Measurements from ENCODE around the gene PCDHA4.
"Not testable (repeated sequence)": the region's sequence is repeated elsewhere in the genome, so short reads cannot be mapped to it uniquely, and the experiment has no call there.

Gene PCDHA4

GRCh38 chr5:140822281-140822629 is 15.4 kb downstream of the PCDHA4 start:
- no peak for DNase-seq

- DNase-seq = not testable (repeated sequence)
Observed at GRCh38 chr5:140822969-140823368, 16.1 kb downstream of the PCDHA4 start.

- no peak for DNase-seq
Observed at GRCh38 chr5:140823475-140823874, 16.6 kb downstream of the PCDHA4 start.

- no peak for DNase-seq
Observed at GRCh38 chr5:140827704-140828361, 21.0 kb downstream of the PCDHA4 start, which contains the start of gene PCDHA6. Gene PCDHA6, plus strand, starts transcription at chr5:140827960. Its CDS starts 132 bp downstream, at chr5:140828092.

- no peak for DNase-seq
Observed at GRCh38 chr5:140828362-140828737, 21.5 kb downstream of the PCDHA4 start.

- DNase-seq = not testable (repeated sequence)
Observed at GRCh38 chr5:140829511-140830501, 22.9 kb downstream of the PCDHA4 start.

GRCh38 chr5:140833993-140834392 is 27.1 kb downstream of the PCDHA4 start, which contains the start of gene PCDHA7:
Gene PCDHA7, plus strand, starts transcription at chr5:140834269. Its CDS starts 115 bp downstream, at chr5:140834384.
- DNase-seq = no peak

- not testable (repeated sequence) for DNase-seq
Observed at GRCh38 chr5:140834439-140835008, 27.7 kb downstream of the PCDHA4 start.

GRCh38 chr5:140835622-140836510 is 29.0 kb downstream of the PCDHA4 start:
- no peak for DNase-seq

GRCh38 chr5:140840978-140841962 is 34.4 kb downstream of the PCDHA4 start, which contains the start of gene PCDHA8:
Gene PCDHA8, plus strand, starts transcription at chr5:140841187. Its CDS starts 135 bp downstream, at chr5:140841322.
- DNase-seq = no peak

- DNase-seq = no peak
Observed at GRCh38 chr5:140842798-140843733, 36.2 kb downstream of the PCDHA4 start.

GRCh38 chr5:140848139-140849102 is 41.6 kb downstream of the PCDHA4 start, which contains the start of gene PCDHA9:
Gene PCDHA9, plus strand, starts transcription at chr5:140848382. Its CDS starts 114 bp downstream, at chr5:140848496.
- not testable (repeated sequence) for DNase-seq

GRCh38 chr5:140849831-140850634 is 43.2 kb downstream of the PCDHA4 start:
- DNase-seq = not testable (repeated sequence)

- DNase-seq = no peak
Observed at GRCh38 chr5:140855772-140856674, 49.2 kb downstream of the PCDHA4 start, which contains the start of gene PCDHA10. Gene PCDHA10, plus strand, starts transcription at chr5:140855897. Its CDS starts 152 bp downstream, at chr5:140856049.

GRCh38 chr5:140857177-140857986 is 50.5 kb downstream of the PCDHA4 start:
- DNase-seq = no peak

GRCh38 chr5:140857987-140858240 is 51.0 kb downstream of the PCDHA4 start:
- no peak for DNase-seq

All from activated CD8-positive, alpha-beta memory T cell treated with anti-CD3 and anti-CD28 coated beads, Interleukin-2, amount 50 U/mL, for 4 hours (primary cell).